Sigmoid colon (tissue), 4 donors: ENCODE data around the gene LYPD6B.

Experiments
- CTCF ChIP-seq, 4 experiments: fragments of 450-650 bp in 3 of 4; fragments of 200-600 bp in 1 of 4; IDR thresholded peaks; one replicate each; pipeline ENCODE4 v1.5.1; 2016 to 2019; ENCODE audit warnings: antibody characterized with exemption in 4 of 4, mild to moderate bottlenecking in 3 of 4, moderate library complexity in 2 of 4
- EP300 ChIP-seq, 4 donors: sonication (generic); formaldehyde crosslinking; IDR thresholded peaks; one replicate each; pipeline ENCODE4 v1.6.1; 2017; ENCODE audit warnings: antibody characterized with exemption in 4 of 4
- POLR2A ChIP-seq, 2 donors: fragments of 450-650 bp; IDR thresholded peaks; one replicate each; pipeline ENCODE4 v1.6.1; 2016; ENCODE audit warnings: antibody characterized with exemption in 2 of 2, mild to moderate bottlenecking in 2 of 2, moderate library complexity in 2 of 2
- POLR2AphosphoS5 ChIP-seq, 4 donors: sonication (generic); formaldehyde crosslinking; IDR thresholded peaks; one replicate each; pipeline ENCODE4 v1.6.1; 2017; ENCODE audit warnings: antibody characterized with exemption in 4 of 4

- TF ChIP-seq POLR2AphosphoS5 (IDR thresholded peaks at IDR 0.05) (no peak), CTCF (IDR thresholded peaks at IDR 0.05) (no peak), POLR2A (IDR thresholded peaks at IDR 0.05) (no peak), EP300 (IDR thresholded peaks at IDR 0.05) (no peak)
These were observed 125.8 kb downstream of the LYPD6B start for GRCh38 chr2:149164296-149164695.
